Measurements from ENCODE around the gene MAGI2.

DNA sequence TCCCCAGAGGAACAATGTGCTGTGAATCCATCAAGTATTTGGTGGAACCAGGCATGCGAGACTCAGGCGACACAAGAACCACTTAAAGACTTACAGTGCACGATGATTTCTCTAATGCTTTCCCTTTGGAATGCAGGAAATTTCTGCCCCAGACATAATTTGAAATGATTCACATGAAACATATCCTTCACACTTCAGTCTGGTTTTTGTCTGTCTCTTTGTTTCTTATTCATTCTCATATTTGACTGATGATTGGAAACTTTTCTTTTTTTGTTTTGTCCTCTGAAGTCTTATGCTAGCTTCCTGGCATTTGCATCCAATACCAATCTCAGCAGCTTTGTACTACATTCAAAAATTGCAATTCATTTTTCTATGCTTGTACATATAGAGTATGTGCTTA is 1152.1 kb downstream of the MAGI2 start:
- no peak for TF ChIP-seq EZH2 (IDR thresholded peaks at IDR 0.05; ENCODE audit: insufficient read depth, poor library complexity, severe bottlenecking)
- no peak for TF ChIP-seq EZH2phosphoT487 (IDR thresholded peaks at IDR 0.05; ENCODE audit: insufficient read depth, low read depth)
